H4 (cell line): ENCODE results near the gene YRDC. TPM values are rescaled to one million over a fixed set of nuclear protein-coding genes. Genes with fewer than 3 reads are reported as not detected.

ENCODE experiments used
- DNase-seq: peaks from one replicate; pipeline ENCODE4 v3.0.0-alpha.2; 2015; ENCODE audit warnings: low spot score
- total RNA-seq: library from RNA; depleted of rRNA; stranded (reverse); fragments of >200 nt; shearing (Covaris generic); gene quantifications from 2 replicates; pipeline ENCODE4 v1.2.3, GENCODE V29; 2014

The YRDC gene
- total RNA-seq, 1 experiment from 2014 or later, result 29.2 TPM

- DNase-seq, result no peak
Observed at GRCh38 chr1:37822906-37823815, 15.2 kb upstream of the YRDC start.

GRCh38 chr1:37821481-37821880, 13.5 kb upstream of the YRDC start:
- no peak for DNase-seq

DNA sequence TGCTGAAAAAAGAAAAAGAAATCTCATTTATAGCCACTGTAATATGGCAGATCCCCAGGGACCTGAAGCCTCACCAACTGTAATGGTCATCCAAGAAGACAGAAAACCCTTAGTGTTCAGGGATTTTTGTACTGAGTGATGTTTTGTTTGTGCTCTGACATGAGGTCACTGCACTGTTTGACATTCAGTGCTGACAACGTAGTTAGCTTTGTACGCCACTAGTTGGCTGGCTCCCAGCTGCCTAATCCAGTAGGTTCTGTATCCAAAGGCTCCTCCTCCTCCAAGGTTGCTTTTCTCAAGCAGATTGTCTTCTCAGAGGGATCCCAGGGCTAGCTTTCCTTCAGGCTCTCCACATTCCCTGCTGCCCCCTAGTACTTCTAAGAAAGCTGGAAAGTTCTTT, 9.5 kb upstream of the YRDC start:
- DNase-seq, result no peak

GRCh38 chr1:37814252-37814651, 6.2 kb upstream of the YRDC start:
- DNase-seq, result no peak

GRCh38 chr1:37813529-37814145, 5.6 kb upstream of the YRDC start:
- no peak for DNase-seq

- DNase-seq, result peak; percentile 74
Observed at GRCh38 chr1:37811027-37811655, 3.1 kb upstream of the YRDC start.

GRCh38 chr1:37809942-37810341, 1.9 kb upstream of the YRDC start:
- no peak for DNase-seq

DNA sequence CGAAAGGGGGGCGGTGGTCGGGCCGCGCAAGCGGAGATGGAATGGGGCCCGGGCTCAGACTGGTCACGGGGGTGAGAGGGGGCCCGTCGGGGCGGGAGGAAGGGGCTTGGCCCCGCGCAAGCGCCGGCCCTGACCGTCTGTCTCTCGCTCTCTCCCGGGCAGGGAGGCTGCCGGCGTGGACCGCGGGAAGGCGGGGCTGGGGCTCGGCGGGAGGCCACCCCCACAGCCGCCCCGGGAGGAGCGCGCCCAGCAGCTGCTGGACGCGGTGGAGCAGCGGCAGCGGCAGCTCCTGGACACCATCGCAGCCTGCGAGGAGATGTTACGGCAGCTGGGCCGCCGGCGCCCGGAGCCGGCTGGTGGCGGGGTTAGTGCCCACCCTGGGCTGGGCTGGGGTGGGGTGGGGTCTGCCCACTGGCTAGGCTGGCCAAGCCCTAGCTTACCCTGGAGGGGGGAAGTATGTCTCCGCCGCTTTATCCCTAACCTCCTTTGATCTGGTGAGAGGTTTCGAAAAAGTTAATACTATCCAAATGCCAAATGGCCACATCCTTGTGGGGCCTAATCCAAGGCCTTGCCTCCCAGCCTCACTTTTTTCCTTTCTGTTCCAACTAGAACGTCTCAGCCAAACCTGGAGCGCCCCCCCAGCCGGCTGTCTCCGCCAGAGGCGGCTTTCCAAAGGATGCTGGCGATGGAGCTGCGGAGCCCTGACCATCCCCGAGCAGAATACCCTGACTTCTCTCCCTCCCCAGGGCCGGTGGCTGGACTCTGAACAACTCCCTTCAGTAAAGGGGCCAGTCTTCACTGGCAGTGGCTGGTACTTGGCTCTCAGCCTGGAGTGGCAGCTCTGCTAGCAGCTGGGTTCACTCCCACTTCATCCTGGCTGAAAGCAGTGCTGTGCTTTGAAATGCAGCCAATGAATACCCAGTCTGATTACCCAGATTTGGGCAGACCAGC, 636 bp upstream of the YRDC start:
- DNase-seq, result peak; percentile 64

- no peak for DNase-seq
Observed at GRCh38 chr1:37807220-37807554, 821 bp downstream of the YRDC start.

GRCh38 chr1:37802439-37802838, 5.6 kb downstream of the YRDC start:
- DNase-seq, result no peak

GRCh38 chr1:37797750-37798345, 10.2 kb downstream of the YRDC start:
- DNase-seq, result peak; percentile 76

DNA sequence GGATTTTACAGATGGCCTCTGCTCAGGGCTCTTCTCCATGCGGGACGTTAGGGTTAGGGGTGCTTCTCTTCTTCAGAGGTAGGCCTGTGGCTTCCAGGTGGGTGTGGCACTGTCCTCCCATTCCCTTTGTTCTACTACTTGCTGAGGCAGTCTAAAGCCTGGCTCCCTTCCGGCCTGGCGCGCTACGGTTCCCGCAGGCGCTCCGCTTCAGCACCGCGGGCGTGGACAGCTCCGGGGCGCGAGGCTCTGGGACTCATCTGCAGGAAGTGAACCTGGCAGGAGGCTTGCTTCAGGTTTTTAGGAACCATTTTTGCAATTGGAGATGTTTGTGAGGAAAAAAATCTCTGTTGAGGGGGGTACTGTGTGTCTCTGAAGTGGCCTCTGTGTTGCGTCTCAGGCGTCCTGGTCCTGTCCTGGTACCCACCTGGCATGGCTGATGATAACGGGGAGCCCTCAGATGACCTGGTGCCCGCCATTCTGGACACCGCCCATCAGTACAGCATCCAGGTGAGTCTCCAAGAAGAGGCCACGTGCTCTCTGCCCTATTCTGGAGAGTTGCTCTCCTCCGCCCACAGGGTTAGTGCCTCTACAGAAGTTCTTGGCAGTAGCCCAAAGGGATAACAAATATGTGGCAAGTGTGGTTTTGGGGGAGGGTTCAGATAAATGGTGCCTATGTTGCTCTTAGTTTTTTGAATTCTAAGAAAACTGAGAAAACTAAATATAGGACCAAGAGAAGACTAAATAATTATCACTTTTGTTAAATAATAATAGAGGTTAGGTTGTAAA, 12.5 kb downstream of the YRDC start:
- DNase-seq, result no peak

GRCh38 chr1:37794372-37795339, 13.4 kb downstream of the YRDC start:
- DNase-seq, result no peak

DNA sequence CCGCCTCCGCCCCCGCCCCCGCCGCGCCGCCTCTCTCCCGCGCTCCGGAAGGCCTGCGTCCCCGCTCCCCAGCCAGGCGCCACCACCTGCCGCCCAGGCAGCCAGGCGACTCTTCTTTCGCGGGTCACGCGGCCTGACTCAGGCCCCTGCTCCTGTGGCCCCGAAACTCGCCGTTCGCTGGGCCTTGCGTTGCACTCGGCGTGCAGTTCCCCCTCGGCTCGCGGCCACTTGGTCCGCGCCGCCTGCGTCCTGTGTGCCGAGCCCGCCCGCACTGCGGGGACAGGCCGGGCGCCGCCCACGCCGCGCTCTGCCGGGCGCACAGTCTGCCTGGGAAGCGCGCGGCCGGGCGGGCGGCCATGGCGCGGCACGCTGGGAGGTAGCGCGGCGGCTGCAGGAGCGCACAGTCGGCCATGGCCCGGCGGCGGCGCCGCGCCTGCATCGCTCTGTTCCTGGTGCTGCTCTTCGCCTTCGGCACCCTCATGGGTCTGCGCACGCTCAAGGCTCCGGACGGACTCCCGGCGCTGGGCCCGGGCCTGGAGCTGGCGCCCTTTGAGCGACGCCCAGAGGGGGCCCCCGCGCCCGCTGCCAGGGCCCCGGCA, 14.1 kb downstream of the YRDC start, which contains the start of gene MANEAL:
MANEAL (plus strand) TSS at position 75 of the 599 bp plus-strand sequence; CDS start at position 411, 336 bp downstream.
- no peak for DNase-seq

GRCh38 chr1:37792943-37793686, 14.9 kb downstream of the YRDC start:
- DNase-seq, result no peak

DNA sequence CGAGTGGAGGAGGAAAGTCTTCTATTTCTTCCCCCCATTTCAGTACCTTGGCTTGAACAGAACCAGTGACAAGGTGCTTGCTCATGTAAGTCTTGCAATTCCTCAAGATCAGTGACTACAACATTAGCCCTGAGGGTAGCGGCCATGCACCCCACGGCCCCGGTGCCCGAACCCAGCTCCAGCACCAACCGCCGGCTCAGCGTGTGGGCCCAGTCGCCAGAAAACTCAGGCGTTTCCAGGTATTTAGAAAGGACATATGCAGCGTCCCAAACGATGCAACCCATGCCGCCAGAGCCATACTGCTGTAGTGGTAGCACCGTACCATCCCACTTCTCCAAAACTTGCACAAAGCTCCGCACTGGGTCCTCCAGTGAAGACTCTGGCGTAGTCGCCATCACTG, 25.5 kb downstream of the YRDC start:
- no peak for DNase-seq

GRCh38 chr1:37778654-37779053, 29.4 kb downstream of the YRDC start:
- DNase-seq, result no peak

- DNase-seq, result no peak
Observed at GRCh38 chr1:37776946-37777516, 31.0 kb downstream of the YRDC start.
